ENCODE data around the gene ETFB.

GRCh38 chr19:51410950-51411748 is 45.0 kb upstream of the ETFB start:
- TF ChIP-seq SP1 (IDR thresholded peaks at IDR 0.05) (no peak), SUZ12 (IDR thresholded peaks at IDR 0.05) (no peak), BHLHE40 (IDR thresholded peaks at IDR 0.05; ENCODE audit: borderline replicate concordance) (no peak), HDGF (IDR thresholded peaks at IDR 0.05; ENCODE audit: borderline replicate concordance) (no peak), TARDBP (IDR thresholded peaks at IDR 0.05) (no peak), NFRKB (IDR thresholded peaks at IDR 0.05) (no peak), FOXK2 (IDR thresholded peaks at IDR 0.05) (no peak), PKNOX1 (IDR thresholded peaks at IDR 0.05) (no peak), LEF1 (IDR thresholded peaks at IDR 0.05; ENCODE audit: borderline replicate concordance) (no peak), ARNT (IDR thresholded peaks at IDR 0.05) (no peak), ZNF384 (IDR thresholded peaks at IDR 0.05) (no peak)

Data from HEK293T (cell line).